NT2/D1 (cell line): ENCODE data around the gene SLC1A2.

ENCODE experiments used
- SUZ12 ChIP-seq: IDR thresholded peaks from 2 replicates; pipeline ENCODE4 v1.6.1; 2011; ENCODE audit not compliant: insufficient read length, insufficient read depth; ENCODE audit errors: extremely low read depth
- YY1 ChIP-seq: IDR thresholded peaks from 2 replicates; pipeline ENCODE4 v1.6.1; 2011; ENCODE audit not compliant: insufficient read length, insufficient read depth

GRCh38 chr11:35232891-35233330 is 186.4 kb downstream of the SLC1A2 start:
- TF ChIP-seq YY1 (no peak), SUZ12 (no peak)
